Measurements from ENCODE around the gene ENC1.

The ENC1 gene

DNA sequence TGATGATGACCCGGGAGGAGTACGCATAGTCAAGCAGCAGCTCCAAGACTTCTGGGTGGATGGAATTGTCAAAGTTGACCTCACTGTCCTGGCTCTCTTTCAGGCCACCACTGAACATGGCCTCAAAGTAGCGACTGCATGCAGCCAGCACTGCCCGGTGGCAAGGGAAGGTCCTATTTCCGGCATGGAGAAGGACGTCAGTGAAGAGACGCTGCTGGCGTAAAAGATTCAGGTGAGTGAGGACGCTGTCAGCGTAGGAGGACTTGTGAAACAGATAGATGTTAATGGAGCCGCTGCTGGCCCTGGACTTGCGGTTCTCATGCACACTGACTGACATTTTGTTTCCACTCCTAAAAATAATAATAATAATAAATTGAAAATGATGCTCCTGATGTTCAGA is 4.4 kb downstream of the ENC1 start:
- no peak overlapping the region for H3K4me2 ChIP-seq (ENCODE audit: insufficient read depth, low read length)
- no peak overlapping the region for H3K4me3 ChIP-seq (ENCODE audit: low read depth in 1 of 2, low read length in 2 of 2)
- no peaks in the 10 kb centered on the region for H3K79me2 ChIP-seq (ENCODE audit: insufficient read depth, low read length)
- no peak overlapping the region for H3K27ac ChIP-seq (ENCODE audit: low read length)
- peaks cover 11% of the 10 kb centered on the region; the same call in 1 of the 2 replicates for H4K20me1 ChIP-seq (ENCODE audit: insufficient read depth, low read length)
- no peak for TF ChIP-seq EZH2 (IDR thresholded peaks at IDR 0.05; ENCODE audit: borderline replicate concordance, low read depth, low read length, severe bottlenecking)
- TF ChIP-seq, protein P1, sequence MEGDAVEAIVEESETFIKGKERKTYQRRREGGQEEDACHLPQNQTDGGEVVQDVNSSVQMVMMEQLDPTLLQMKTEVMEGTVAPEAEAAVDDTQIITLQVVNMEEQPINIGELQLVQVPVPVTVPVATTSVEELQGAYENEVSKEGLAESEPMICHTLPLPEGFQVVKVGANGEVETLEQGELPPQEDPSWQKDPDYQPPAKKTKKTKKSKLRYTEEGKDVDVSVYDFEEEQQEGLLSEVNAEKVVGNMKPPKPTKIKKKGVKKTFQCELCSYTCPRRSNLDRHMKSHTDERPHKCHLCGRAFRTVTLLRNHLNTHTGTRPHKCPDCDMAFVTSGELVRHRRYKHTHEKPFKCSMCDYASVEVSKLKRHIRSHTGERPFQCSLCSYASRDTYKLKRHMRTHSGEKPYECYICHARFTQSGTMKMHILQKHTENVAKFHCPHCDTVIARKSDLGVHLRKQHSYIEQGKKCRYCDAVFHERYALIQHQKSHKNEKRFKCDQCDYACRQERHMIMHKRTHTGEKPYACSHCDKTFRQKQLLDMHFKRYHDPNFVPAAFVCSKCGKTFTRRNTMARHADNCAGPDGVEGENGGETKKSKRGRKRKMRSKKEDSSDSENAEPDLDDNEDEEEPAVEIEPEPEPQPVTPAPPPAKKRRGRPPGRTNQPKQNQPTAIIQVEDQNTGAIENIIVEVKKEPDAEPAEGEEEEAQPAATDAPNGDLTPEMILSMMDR (IDR thresholded peaks at IDR 0.05; ENCODE audit: borderline replicate concordance, extremely low read depth, low read length, poor library complexity, severe bottlenecking) = no peak
- H3K9me3 ChIP-seq (ENCODE audit: insufficient read depth, low read length, severe bottlenecking) = no peaks in the 10 kb centered on the region
- H3K9ac ChIP-seq (ENCODE audit: low read depth, low read length) = no peak overlapping the region
- peaks cover 18% of the 10 kb centered on the region for H3K4me1 ChIP-seq (ENCODE audit: insufficient read depth, low read length)
- no peak overlapping the region for H2AFZ ChIP-seq (ENCODE audit: low read depth, low read length)
- no peak for ATAC-seq (ENCODE audit: insufficient read depth, low read depth)
- H3K27me3 ChIP-seq (ENCODE audit: insufficient read depth, low read length, poor library complexity) = peaks cover 35% of the 10 kb centered on the region
- no peak for DNase-seq
- no peaks in the 10 kb centered on the region for H3K36me3 ChIP-seq (ENCODE audit: insufficient read depth, low read length)

DNA sequence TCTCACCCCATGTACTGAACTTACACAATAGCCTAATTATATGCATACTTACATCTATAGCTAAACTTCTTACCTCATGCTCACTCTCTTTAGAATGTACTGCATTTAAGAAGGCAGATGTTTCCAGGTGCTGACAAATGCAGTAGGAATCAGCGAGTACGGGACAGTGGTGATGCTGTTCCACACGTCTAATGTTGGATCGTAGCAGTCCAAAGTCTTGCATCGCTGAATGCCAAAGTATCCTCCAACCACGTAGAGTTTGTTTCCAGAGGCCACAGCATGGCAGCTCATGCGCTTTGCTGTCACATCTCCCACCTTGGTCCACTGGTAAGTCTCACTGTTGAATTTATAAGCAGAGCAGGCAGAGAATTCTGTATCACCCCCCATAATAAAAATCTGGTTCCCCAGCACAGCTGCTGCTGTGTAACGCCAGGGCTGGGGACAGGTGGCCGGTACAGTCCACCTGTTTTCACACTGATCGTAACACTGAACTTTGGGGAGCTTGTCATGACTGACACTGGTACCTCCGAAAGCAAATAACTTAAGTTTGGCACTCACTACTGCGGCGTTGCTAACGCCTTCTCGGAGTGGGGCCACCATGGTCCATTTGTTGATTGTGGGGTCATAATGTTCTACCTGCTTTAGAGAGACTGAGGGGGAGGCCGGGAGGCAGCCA is 5.8 kb downstream of the ENC1 start:
- TF ChIP-seq, protein P1 (IDR thresholded peaks at IDR 0.05; ENCODE audit: borderline replicate concordance, extremely low read depth, low read length, poor library complexity, severe bottlenecking) = no peak
- no peak for TF ChIP-seq EZH2 (IDR thresholded peaks at IDR 0.05; ENCODE audit: borderline replicate concordance, low read depth, low read length, severe bottlenecking)
- H4K20me1 ChIP-seq (ENCODE audit: insufficient read depth, low read length) = peaks cover 6% of the 10 kb centered on the region; the same call in 1 of the 2 replicates
- DNase-seq = no peak
- ATAC-seq (ENCODE audit: insufficient read depth, low read depth) = no peak
- peaks cover 23% of the 10 kb centered on the region for H3K27me3 ChIP-seq (ENCODE audit: insufficient read depth, low read length, poor library complexity)
- H3K79me2 ChIP-seq (ENCODE audit: insufficient read depth, low read length) = no peaks in the 10 kb centered on the region
- H3K9me3 ChIP-seq (ENCODE audit: insufficient read depth, low read length, severe bottlenecking) = no peaks in the 10 kb centered on the region
- peaks cover 7% of the 10 kb centered on the region for H3K4me1 ChIP-seq (ENCODE audit: insufficient read depth, low read length)
- no peaks in the 10 kb centered on the region for H3K36me3 ChIP-seq (ENCODE audit: insufficient read depth, low read length)
- no peak overlapping the region for H3K27ac ChIP-seq (ENCODE audit: low read length)
- no peak overlapping the region for H3K4me2 ChIP-seq (ENCODE audit: insufficient read depth, low read length)
- H3K4me3 ChIP-seq (ENCODE audit: low read depth in 1 of 2, low read length in 2 of 2) = no peak overlapping the region
- H3K9ac ChIP-seq (ENCODE audit: low read depth, low read length) = no peak overlapping the region
- no peak overlapping the region for H2AFZ ChIP-seq (ENCODE audit: low read depth, low read length)

DNA sequence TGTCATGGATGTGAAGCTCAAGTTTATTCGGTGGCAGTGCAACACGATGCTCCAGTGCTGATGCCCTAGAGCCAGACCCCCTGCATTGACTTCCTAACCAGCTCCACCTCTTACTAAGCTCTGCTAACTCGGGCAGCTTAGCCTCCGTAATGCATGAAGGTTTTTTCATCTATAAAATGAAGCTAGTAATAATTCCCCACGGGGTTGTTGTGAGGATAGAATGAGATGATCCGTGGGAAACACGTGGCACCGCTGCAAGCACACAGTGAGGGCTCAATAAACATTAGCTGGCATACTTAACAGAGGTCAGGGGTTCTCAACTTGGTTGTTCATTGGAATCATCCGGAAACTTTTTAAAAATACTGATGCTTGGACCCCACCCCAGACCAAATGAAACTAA is 6.8 kb downstream of the ENC1 start:
- Histone ChIP-seq H3K4me1 (ENCODE audit: insufficient read depth, low read length) (no peaks in the 10 kb centered on the region), H3K27me3 (ENCODE audit: insufficient read depth, low read length, poor library complexity) (peaks cover 13% of the 10 kb centered on the region), H3K9ac (ENCODE audit: low read depth, low read length) (no peak overlapping the region), H3K79me2 (ENCODE audit: insufficient read depth, low read length) (no peaks in the 10 kb centered on the region), H4K20me1 (ENCODE audit: insufficient read depth, low read length) (peaks cover 1% of the 10 kb centered on the region; the same call in 1 of the 2 replicates), H3K4me2 (ENCODE audit: insufficient read depth, low read length) (no peak overlapping the region), H3K9me3 (ENCODE audit: insufficient read depth, low read length, severe bottlenecking) (no peaks in the 10 kb centered on the region), H2AFZ (ENCODE audit: low read depth, low read length) (no peak overlapping the region), H3K4me3 (ENCODE audit: low read depth in 1 of 2, low read length in 2 of 2) (no peak overlapping the region), H3K36me3 (ENCODE audit: insufficient read depth, low read length) (no peaks in the 10 kb centered on the region), H3K27ac (ENCODE audit: low read length) (no peak overlapping the region)
- DNase-seq (no peak), ATAC-seq (ENCODE audit: insufficient read depth, low read depth) (no peak)
- no peak for TF ChIP-seq EZH2 (IDR thresholded peaks at IDR 0.05; ENCODE audit: borderline replicate concordance, low read depth, low read length, severe bottlenecking)
- TF ChIP-seq, protein P1 (IDR thresholded peaks at IDR 0.05; ENCODE audit: borderline replicate concordance, extremely low read depth, low read length, poor library complexity, severe bottlenecking) = no peak

Measured in DND-41 (cell line).